Esophagus squamous epithelium (tissue), 4 donors: Measurements from ENCODE around the gene TASL.

Experiments used
- CTCF ChIP-seq, 6 experiments: fragments of 450-650 bp in 4 of 6; fragments of 200-600 bp in 2 of 6; sonication (generic) in 2 of 6; IDR thresholded peaks; one replicate each; pipeline ENCODE4 v1.5.1; 2016 to 2019; ENCODE audit warnings: antibody characterized with exemption in 6 of 6, mild to moderate bottlenecking in 4 of 6, moderate library complexity in 4 of 6
- POLR2A ChIP-seq, 4 donors: fragments of 450-650 bp; IDR thresholded peaks; one replicate each; pipeline ENCODE4 v1.6.1; 2017; ENCODE audit warnings: antibody characterized with exemption in 4 of 4, mild to moderate bottlenecking in 4 of 4, moderate library complexity in 3 of 4

- no peak for TF ChIP-seq CTCF (IDR thresholded peaks at IDR 0.05)
- no peak for TF ChIP-seq POLR2A (IDR thresholded peaks at IDR 0.05)
These were observed 34.7 kb upstream of the TASL start for GRCh38 chrX:30612250-30612655.
